HG03558 (cell line): ENCODE data around the gene MACROH2A1.

Experiments
- ATAC-seq: cut with Tn5 transposase; IDR thresholded peaks from one replicate; pipeline ENCODE4 v1.9.1; 2021; ENCODE audit warnings: moderate number of reproducible peaks; ENCODE audit not compliant: unreplicated experiment; ENCODE audit errors: extremely low read depth

Gene MACROH2A1

DNA sequence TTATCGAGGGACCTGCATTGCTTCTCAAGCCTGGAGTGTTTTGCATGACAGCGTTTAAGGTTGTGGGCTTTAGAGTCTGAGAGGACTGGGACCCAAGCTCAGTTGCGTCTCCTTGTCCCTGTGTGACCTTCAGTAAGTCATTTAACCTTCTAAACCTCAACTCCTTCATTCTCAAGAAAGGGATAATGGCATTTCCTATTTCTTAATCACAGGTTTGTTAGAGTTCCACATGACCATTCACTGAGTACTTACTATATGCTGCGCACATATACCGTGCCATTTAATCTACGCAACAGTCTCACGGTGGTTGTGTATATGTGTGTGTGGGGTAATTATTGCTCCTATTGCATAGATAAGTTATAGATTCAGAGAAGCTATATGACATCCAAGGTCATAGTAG is 76.3 kb downstream of the MACROH2A1 start:
- no peak for ATAC-seq

DNA sequence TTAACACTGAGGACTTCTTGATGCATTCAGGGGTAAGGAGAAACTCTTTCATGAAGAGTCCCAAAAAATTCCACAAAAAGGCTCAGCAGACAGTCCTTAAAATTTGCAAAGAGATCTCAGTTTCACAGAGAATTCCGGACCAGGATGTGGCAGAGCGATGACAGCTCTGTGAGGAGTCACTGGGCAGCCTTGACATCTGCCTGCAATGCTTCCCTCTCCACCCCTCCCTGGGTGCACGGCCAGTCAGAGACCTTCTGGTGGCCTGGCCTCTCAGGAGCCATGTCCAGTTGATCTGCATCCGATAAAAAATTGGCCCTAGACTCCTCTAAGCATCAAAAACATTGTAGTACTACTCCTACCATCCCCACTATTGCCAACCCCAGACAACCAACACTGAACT is 76.8 kb downstream of the MACROH2A1 start:
- ATAC-seq: no peak

DNA sequence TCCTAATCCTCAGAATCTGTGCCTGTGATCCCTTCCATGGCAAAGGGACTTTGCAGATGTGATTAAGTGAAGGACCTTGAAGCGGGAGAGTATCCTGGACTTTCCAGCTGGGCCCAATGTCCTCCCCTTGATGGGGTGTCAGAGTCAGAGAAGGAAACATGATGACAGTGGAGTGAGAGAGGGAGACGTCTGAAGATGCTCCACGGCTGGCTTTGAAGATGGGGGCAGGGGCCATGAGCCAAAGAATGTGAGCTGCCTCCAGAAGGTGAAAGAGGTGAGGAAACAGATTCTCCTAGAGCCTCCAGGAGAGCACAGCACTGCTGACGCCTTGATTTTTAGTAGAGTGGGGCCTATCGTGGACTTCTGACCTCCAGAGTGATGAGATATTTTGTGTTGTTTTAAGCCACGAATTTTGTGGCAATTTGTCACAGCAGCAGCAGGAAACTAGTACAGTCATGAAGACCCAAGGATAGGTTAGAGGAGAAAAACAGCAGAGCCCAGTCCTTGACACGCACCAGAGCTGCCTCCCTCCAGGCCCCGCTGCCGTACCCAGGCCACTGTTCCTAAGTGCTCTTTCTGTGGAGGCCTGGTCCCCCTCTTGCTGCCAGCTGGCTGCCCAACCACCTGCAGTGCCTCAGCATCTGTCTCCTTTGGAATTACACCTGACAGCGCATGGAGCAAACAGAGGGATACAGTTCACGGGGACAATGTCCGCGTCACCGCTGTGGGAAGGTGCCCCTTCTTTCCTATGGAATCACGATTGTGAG is 78.1 kb downstream of the MACROH2A1 start:
- no peak for ATAC-seq

DNA sequence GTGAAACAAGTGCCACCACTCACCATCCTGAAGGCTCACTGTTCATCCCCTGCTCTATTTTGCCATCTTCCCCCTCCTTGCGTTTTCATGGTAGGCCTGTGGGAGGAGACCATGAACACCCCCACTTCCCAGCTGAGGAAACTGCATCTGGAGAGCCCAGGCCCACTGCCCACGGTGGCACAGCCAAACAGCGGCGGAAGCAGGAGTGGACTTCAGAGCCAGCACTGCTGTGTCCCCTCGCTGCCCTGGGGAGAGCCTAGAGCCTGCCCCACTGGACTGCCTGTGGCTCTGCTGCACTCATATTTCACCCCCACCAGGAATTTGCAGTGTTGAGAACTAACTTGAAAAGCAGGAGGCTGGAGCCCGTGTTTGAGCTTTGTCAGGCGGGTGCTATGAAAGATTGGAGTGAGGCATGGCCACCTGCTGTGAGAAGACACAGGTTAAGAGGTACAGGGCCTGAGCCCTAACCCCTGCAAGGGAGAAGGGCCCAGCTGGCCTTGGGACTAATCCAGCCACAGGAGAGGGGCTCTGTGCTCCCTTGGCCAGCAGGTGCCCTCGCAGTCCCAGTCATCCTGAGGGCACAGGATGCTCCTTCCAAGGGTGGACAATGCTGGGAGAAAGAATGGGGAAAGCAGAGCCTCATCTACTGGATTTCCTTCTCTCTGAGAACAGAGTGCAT is 79.0 kb downstream of the MACROH2A1 start:
- no peak for ATAC-seq

DNA sequence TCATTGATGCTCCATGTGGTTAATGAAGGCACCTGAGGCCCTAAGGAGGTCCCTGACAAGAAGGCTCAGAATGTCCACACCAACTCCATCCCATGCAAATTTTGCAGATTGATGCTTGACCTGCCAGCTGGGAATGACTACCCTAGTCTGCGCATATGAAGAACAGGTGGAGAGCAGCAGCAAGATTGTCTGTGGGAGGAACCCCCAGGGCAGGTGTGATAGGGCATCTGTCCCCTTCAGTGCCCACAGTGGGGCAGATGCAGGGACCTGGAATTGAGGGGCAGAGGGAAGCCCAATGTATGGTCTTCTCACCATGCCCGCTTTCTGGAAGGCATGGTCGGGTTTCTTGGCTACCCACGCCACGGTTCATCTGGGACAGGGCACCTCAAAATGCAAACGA is 79.6 kb downstream of the MACROH2A1 start:
- no peak for ATAC-seq

DNA sequence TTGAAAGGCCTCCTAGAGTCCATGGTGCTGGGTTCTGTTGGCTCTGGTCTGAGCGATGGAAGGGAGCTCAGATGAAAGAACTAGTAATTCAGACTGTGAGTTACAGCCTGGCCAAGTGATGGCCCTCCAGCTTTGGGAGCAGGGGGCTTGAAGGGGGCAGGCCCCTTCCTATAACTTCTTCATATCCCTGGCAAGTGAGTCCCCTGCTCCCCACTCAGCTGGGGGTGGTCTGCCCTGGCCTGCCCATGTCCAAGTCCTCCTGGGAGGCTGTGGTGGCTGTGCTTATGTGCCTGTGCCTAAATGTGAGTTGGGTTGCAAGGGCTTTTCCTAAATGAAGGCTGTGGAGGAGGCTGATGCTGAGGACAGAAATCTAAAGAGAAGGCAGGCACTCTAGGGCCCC is 80.1 kb downstream of the MACROH2A1 start:
- no peak for ATAC-seq

DNA sequence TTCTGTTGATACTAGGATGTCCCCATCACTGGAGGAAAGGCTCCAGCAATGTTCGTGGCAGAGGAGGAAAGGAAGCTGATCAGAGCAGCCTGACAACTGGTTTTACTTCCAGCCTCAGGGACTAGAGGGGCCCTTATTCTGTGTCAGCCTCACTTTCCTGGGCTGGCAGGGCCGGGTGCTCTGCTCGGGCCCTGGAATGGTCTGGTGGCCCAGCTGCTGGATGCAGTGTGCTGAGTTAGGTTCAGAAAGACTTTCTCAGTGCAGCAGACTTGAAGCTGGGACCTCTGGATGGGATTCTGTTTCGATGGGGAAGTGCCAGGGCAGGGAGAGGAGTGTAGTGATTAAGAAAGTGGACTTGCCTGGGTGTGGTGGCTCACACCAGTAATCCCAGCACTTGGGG is 81.0 kb downstream of the MACROH2A1 start:
- no peak for ATAC-seq

DNA sequence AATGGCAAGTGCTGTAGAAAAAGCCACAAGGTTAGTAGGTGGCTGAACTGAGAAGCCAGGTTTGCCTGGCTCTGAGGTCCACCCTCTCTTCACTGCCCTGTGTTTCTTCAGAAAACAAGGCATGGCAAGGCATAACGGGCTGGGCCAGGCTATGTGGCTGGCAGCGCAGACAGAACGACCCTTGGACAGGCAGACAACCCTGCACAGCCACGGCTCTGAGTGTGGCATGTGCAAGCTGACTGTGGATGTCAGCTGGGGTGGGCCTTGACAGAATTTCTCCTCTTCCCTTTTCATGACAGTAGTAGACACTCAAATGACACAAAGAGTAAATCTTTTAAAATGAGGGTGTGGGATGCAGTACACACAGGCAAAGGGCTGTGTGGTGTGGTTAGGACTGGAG is 81.7 kb downstream of the MACROH2A1 start:
- no peak for ATAC-seq

DNA sequence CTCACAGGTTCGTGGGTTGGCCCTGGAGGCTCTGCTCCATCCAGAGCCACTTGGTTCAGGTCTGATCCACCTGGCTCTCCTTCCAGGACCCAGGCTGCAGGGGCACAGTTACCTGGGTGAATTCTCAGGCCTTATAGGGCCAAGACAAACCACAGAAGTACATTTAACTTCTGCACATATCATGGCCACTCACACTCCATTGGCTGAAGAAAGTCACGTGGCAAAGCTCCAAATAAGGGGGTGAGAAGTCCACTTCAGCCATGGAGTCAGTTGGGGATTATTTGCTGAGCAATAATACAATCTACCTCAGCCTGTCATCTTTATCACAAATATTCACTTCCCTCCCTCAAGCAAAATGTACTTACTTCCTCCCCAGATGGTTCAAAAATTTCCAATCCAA is 83.6 kb downstream of the MACROH2A1 start:
- ATAC-seq: no peak

DNA sequence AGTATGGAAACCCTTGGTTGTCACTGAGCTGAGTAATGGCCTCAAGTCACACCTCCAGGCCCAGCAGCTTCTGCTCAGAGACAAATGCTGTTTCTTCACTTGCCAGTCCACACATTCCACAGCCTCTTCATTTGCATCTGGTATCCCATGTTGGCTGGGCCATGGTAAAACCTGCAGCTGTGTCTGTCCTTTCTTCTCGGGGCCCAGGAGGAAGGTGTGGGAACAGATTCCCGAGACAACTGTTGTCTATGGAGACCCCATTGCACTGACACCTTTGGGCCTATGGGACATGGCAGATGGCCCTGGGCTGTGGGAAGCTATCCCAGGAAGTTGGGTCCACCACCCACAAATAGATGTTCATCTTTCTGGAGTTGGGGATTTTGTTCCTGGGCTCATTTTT is 85.1 kb downstream of the MACROH2A1 start:
- ATAC-seq: no peak

DNA sequence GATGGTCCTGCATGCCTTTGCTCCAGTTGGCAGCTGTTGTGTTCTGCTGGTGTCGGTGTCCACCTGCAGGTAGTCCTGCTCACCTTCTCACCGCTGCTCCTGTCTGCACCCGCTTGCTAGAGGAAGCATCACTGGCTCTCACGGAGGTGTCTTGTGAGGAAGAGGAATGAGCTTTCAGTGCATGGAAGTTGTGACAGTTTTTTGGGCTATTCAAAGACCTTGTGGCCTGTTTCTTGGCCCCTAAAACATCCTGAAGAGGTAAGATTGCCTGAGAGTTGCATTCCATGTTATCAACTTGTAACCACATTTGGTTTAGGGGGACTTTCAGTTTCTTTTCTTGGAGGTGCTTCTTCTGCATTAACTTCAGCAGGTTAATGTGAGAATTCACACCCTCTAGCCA is 85.6 kb downstream of the MACROH2A1 start:
- no peak for ATAC-seq

DNA sequence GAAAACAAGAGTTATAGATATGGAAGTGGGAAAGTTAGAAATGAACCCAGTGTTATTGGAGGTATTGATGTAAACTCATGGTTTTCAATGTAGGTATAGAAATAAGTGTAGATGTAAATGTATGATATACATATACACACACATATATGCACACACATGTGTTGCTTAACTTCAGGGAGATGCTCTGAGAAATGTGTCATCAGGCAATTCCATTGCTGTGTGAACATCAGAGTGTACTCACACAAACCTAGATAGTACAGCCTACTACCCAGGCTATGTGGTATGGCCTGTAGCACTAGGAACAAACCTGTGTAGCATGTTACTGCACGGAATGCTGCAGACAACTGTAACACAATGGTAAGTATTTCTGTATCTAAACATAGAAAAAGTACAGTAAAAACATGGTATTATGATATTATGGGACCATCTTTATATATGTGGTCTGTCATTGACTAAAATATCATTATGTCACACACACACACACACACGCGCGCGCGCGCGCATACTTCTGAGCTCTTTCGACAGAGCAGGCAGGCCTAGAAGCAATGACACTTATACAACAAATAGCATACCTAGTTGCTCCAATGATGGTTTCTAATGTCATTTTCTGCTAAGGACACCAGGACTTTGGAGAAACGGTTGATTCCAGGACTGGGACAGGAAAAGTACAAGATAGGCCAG is 86.6 kb downstream of the MACROH2A1 start:
- no peak for ATAC-seq

DNA sequence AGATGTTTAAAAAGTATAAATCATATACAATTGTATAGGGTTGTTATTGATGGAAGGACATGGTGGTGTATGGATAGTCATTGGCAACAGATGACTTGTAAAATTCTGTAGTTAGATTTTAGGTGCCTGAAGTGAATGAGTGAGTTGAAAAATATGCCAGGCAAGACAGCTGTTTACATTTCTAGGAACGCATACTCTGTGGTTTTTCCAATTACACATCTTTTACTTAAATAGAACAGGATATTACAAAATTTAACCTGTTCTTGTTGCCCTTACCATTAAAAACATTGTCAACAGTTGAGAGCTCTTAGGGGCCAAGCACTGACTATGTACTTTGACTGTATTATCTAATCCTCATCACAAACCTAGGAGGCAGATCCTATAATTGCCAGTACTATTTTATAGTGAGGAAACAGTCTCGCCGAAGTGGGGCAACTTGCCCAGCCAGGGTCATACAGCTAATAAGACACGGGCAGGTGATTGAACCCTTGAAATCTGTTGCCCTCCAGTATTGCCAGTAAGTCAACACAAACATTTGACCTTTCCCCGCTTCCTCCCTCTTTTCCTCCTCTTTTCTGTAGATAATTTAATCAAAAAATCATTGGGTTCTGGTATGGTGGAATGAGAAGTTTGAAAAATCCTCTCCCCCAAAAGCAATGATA is 88.6 kb downstream of the MACROH2A1 start:
- ATAC-seq: no peak

DNA sequence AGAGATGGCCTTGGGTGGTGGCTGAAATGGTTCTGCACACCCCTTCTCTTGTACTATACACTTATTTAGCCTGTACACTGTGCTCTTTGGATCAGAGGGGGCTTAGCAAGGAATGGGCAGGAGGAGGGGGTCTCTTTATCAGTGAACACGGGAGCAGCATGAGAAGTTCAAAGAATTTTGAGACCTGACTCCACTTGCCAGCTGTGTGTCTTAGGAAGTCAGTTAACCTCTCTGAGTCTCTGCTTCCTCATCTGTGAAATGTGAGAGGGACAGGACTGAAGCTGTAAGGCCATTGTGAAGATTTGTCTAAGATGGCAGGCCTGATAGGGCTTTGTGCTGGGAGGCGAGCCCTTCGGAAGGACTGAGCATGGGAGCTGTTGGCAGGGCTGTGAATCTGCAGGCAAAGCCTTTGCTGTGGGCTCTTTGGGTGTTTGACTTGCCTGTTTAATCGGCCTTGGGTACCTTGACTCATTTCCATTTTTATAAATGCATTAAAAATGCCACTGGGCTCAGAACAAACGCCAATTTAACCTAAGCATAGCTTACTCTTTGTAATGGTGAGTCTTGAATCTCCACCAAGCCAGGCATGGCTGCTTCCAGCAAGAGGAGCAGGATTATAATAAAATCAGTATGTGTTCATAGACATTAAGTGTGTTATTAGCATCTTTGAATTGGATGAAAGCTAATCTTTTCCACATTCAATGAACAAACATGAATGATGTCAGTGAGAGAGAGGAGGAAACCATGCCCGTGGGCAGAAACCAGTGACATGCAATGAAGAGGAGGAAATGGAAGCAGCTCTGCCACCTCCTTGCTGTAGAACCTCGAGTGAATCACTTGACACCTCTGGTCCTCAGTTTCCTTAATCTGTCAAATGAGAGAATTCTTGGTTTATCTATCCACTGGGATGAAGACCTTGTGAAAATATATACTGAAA is 89.4 kb downstream of the MACROH2A1 start:
- ATAC-seq: no peak

DNA sequence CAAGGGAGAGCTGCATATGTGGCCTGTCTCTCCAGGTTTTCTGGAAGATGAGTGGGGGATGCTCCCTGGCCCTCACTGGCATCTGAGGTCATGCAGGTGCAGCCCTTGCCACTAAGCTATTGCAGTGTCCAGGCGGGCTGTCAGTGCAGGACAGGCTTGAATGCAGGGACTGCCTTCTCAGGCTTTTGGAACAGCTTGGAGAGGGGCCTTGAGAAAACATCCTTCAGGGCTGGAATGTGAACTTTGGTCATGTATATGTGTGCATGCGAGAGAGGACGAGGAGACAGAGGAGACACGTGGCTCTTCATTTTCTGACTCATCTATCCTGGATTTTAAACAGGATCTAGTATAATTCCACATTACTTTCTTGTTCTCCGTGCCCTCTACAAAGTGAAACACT is 90.3 kb downstream of the MACROH2A1 start:
- ATAC-seq: no peak

DNA sequence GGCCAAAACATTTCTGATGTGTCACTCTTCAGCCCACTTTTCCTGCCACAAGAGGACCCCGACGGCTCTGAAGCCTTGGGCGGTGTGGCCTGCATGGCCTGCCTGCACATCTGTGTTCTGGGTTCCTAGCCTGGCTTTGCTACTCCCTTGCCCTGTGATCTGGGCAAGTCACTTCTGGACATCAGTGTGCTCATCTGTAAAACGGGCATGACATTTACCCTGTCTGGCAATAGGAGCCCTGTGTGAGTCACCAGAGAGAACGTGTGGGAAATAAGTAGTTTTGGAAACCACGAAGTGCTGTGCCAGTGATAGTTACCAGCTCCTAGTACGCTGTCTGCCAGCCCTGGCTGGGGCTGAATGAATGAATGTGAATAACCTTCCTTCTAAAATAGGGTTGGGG is 90.8 kb downstream of the MACROH2A1 start:
- no peak for ATAC-seq

DNA sequence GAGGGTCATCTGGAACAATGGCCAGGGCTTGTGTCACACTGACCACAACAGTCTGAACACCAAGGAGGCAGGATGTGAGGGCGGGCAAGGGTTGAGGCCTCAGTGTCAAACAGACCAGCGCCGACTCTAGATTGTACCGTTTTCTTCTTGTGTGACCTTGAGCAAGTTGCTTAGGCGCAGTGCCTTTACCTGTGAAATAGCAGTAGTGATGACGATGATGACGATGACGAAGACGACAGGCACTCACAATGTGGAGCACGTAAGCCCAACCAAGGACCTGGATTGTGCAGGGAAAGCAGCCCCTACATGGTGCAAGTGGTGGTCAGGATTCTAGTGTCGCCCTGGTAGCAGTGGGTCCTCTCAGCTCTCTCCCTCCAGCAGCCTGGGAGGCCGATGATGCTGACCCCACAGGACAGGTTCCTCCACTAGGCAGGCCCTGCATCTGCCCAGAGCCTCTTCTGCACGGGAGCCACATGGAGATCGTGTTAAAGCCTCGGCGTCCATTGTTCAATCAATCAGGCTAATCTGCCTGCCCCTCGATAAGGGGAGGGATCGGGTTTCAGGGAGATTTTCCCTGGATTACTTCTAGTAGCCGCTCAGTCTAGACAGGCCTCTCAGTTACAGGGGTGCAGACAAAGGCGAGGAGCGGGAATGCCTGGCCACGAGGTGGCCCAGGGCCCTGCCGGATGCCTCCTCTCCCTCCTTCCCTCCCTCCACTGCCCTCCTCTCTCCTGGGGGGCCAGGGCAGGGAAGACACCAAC is 91.7 kb downstream of the MACROH2A1 start:
- ATAC-seq: no peak

DNA sequence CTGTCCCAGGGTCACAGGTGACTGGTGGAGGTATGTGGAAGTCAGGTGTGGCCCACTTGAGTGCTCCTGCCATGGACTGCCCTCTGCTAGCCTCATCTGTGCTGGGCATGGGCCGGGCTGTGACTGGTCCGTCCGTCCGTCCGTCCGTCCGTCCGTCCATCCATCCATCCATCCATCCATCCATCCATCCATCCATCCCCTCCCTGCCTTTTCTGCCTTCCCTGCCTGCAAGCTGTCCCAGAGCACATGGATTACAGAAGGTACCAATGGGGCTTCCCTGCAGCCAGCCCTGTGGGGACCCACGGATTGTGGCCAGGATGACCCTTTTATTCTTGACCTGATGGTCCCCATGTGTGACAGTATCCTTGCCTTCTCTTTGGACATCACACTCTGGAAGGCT is 92.5 kb downstream of the MACROH2A1 start:
- no peak for ATAC-seq
